HG02884 (cell line): ENCODE results near the gene LRPAP1.

Source experiments
- ATAC-seq: cut with Tn5 transposase; IDR thresholded peaks from one replicate; pipeline ENCODE4 v1.9.1; 2021; ENCODE audit warnings: mild to moderate bottlenecking, moderate library complexity; ENCODE audit not compliant: unreplicated experiment

The LRPAP1 gene

GRCh38 chr4:3486541-3487540, 45.4 kb downstream of the LRPAP1 start:
- ATAC-seq, result no peak

- no peak for ATAC-seq
Measured at GRCh38 chr4:3485886-3486540, 46.2 kb downstream of the LRPAP1 start.

GRCh38 chr4:3485011-3485791, 47.0 kb downstream of the LRPAP1 start:
- no peak for ATAC-seq

- ATAC-seq, result no peak
Measured at GRCh38 chr4:3484057-3484973, 47.9 kb downstream of the LRPAP1 start.

GRCh38 chr4:3483471-3483921, 48.7 kb downstream of the LRPAP1 start:
- ATAC-seq, result no peak

GRCh38 chr4:3482707-3483106, 49.5 kb downstream of the LRPAP1 start:
- no peak for ATAC-seq

GRCh38 chr4:3481783-3482393, 50.3 kb downstream of the LRPAP1 start:
- no peak for ATAC-seq

GRCh38 chr4:3481113-3481531, 51.1 kb downstream of the LRPAP1 start:
- ATAC-seq, result no peak

GRCh38 chr4:3480528-3481112, 51.6 kb downstream of the LRPAP1 start:
- no peak for ATAC-seq

- no peak for ATAC-seq
Measured at GRCh38 chr4:3479358-3480101, 52.7 kb downstream of the LRPAP1 start.

GRCh38 chr4:3478446-3479357, 53.5 kb downstream of the LRPAP1 start:
- no peak for ATAC-seq

- ATAC-seq, result no peak
Measured at GRCh38 chr4:3477750-3478430, 54.3 kb downstream of the LRPAP1 start.

GRCh38 chr4:3476936-3477749, 55.1 kb downstream of the LRPAP1 start:
- ATAC-seq, result no peak

- no peak for ATAC-seq
Measured at GRCh38 chr4:3476341-3476747, 55.9 kb downstream of the LRPAP1 start.

- no peak for ATAC-seq
Measured at GRCh38 chr4:3475713-3476260, 56.4 kb downstream of the LRPAP1 start.
